GM19238 (cell line): ENCODE results near the gene SLC27A4.
"Not testable (repeated sequence)": the region's sequence is repeated elsewhere in the genome, so short reads cannot be mapped to it uniquely, and the experiment has no call there.

Experiments used
- DNase-seq: peaks from one replicate; pipeline ENCODE4 v3.0.0; 2011; ENCODE audit warnings: low spot score; ENCODE audit not compliant: insufficient read length

The SLC27A4 gene

GRCh38 chr9:128324401-128324800, 15.9 kb upstream of the SLC27A4 start:
- DNase-seq: no peak

- DNase-seq: no peak
Measured at GRCh38 chr9:128325629-128326028, 14.7 kb upstream of the SLC27A4 start.

- no peak for DNase-seq
Measured at GRCh38 chr9:128333451-128333869, 6.9 kb upstream of the SLC27A4 start.

GRCh38 chr9:128335161-128335560, 5.2 kb upstream of the SLC27A4 start:
- DNase-seq: no peak

- DNase-seq: no peak
Measured at GRCh38 chr9:128335914-128336313, 4.4 kb upstream of the SLC27A4 start.

GRCh38 chr9:128337936-128338335, 2.4 kb upstream of the SLC27A4 start:
- DNase-seq: no peak

- not testable (repeated sequence) for DNase-seq
Measured at GRCh38 chr9:128338852-128339614, 1.3 kb upstream of the SLC27A4 start.

GRCh38 chr9:128340691-128341434, 536 bp downstream of the SLC27A4 start:
- no peak for DNase-seq

- DNase-seq: peak; percentile 87
Measured at GRCh38 chr9:128341435-128341849, 1.1 kb downstream of the SLC27A4 start.

- DNase-seq: no peak
Measured at GRCh38 chr9:128342971-128343680, 2.8 kb downstream of the SLC27A4 start.

- no peak for DNase-seq
Measured at GRCh38 chr9:128343855-128344254, 3.5 kb downstream of the SLC27A4 start.

GRCh38 chr9:128344931-128345605, 4.7 kb downstream of the SLC27A4 start:
- DNase-seq: no peak

- no peak for DNase-seq
Measured at GRCh38 chr9:128349125-128349524, 8.8 kb downstream of the SLC27A4 start.

- no peak for DNase-seq
Measured at GRCh38 chr9:128349772-128350171, 9.4 kb downstream of the SLC27A4 start.

- DNase-seq: no peak
Measured at GRCh38 chr9:128355451-128355850, 15.1 kb downstream of the SLC27A4 start.

- DNase-seq: no peak
Measured at GRCh38 chr9:128358090-128358489, 17.8 kb downstream of the SLC27A4 start.

GRCh38 chr9:128358861-128359260, 18.5 kb downstream of the SLC27A4 start:
- no peak for DNase-seq

GRCh38 chr9:128360826-128361225, 20.5 kb downstream of the SLC27A4 start:
- no peak for DNase-seq

GRCh38 chr9:128361296-128361985, 21.1 kb downstream of the SLC27A4 start:
- DNase-seq: no peak

- DNase-seq: peak; percentile 82
Measured at GRCh38 chr9:128361986-128362646, 21.8 kb downstream of the SLC27A4 start.
